NCI-H226 (cell line): ENCODE measurements around the gene BMPR1B.
"Not testable (repeated sequence)": the region's sequence is repeated elsewhere in the genome, so short reads cannot be mapped to it uniquely, and the experiment has no call there.

ENCODE experiments used
- DNase-seq: peaks from one replicate; pipeline ENCODE4 v3.0.0-alpha.2; 2015

The BMPR1B gene

DNA sequence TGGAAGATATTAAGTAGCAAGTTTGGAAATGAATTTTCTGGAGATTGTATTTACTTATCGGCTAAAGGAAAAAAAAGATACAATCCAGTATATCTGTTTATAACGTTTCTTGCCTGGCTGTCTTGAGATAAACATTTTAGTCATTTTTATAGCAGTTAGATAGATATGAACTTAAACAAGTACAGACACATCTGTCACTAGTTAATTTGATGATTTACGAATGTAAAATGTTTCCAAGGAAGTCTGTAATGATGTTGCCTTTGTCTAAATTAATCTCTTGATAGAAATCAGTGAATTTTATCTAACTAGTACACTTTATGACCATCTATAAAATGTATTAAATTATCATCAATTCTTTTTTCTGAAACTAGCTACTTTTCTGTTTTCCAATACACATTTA is 5.7 kb downstream of the BMPR1B start:
- DNase-seq: no peak

DNA sequence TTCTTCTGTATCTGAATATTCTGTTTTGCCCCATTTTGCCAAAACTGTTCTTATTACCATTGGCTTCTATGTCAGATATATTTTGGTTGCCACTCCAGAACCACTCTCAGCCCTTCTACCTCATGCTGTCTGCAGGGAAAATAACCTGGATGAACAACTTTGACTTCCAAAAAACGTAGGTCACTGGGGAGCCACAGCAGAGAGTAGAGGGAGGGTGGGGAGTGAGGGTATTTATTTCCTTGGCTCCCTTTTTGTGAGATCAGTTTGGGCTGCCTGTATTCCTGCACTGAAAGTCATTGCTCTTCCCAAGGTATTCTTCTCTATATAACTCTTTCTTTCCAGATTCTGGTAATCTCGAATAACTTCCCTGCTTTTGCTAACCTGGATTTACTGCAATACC is 6.3 kb downstream of the BMPR1B start:
- no peak for DNase-seq

DNA sequence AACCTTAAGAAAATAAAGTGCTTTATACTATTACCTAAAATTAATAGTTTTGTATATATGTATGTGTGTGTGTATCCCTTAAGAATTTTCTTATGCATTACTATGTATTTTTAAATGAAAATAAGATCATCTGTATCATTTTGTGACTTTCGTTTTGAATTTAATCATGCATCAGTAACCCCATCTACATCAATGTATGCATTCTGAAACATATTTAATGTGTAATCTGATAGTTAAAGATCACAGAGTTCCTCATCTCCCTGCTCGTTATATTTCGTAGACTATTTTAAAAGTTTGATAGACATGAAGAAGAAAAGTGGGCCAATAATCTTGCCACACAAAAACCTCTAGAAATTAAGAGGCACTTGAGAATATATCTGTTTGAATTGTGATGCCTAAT is 7.4 kb downstream of the BMPR1B start:
- no peak for DNase-seq

DNA sequence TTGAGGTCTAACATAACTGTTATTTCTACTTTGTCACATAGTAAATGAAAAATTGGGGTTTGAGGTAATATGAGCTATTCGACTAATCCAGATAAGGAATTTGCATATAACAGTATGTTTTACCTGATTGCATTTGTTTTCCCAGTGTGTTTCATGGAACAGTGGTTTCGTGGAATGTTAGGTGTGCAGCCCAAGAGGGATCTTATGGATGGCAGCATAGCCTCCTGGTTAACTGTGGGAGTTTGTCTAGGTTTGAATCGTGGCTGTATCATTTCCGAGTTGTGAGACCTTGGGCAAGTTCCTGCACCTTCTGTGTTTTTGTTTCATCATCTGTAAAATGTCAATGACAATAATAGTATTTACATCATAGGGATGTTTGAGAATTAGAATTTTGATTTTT is 7.9 kb downstream of the BMPR1B start:
- no peak for DNase-seq

DNA sequence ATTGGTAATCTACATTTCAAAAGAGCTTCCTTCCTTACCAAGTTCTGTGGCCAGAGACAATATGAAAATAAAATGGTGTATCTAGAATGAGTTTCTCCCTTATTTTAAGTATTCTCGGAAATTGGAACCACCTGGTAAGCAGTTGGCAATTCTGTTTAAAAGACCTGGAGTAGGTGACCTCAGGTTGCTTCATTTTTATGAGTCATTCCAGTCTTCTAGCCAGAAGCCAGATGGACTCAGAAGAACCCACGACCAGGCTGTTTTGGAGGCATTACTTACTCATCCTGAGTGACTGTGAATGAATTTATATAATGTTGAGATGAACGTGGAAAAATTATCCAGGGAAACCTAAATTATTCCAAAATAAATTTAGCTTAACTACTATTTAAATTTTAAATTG is 9.1 kb downstream of the BMPR1B start:
- DNase-seq: peak; percentile 36

DNA sequence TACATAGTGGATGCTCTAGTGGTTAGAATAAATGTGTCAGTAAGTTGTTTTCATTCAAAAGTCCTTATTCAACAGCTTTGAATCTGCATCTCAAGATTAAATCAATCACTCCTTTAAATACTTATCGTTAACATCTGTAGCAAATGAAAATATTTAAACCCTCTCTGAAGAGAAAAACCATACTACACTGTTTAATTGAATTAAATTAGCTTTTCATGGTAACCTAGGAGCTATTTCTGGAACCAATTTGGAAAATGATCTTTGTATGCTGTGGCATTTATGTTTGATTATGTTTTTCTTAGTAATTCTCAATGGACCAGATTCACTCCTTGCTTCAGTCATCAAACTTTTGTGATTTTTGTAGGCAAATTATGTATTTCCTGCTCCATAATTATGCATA is 9.7 kb downstream of the BMPR1B start:
- no peak for DNase-seq

DNA sequence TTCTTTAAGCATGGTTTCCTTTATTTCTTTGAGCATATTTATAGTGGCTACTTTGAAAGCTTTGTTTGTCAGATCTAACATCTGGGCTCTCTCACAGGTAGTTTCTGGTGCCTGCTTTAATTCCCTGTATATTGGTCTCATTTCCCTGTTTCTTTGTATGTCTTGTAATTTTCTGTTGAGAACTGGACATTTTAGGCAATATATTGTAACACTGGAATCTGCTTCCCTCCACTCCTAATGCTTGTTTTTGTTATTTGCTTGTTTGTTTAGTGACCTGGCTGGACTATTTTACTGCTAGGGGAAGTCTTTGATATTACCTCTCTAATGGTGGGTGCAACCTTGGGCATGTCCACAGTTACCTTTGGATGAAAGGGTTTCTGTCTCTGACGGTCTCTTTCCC is 25.0 kb downstream of the BMPR1B start:
- no peak for DNase-seq

DNA sequence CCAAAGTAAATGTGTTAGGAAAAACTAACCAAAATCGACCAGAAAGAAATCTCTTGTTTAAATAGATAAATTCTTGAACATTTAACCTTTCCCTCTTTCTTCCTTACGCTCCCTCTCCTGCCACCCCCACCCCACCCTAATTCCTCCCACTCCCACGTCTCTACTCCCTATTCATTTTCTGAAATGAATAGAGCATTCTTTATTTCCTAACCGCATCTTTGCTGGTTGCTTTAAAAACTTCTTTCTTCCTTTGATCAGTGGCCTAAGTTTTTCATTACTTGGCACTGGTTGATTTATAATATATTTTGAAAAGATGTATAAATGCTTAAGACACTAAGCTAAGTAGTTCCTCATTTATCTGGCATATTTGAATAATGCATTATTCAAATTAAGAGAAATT is 33.9 kb downstream of the BMPR1B start:
- no peak for DNase-seq

DNA sequence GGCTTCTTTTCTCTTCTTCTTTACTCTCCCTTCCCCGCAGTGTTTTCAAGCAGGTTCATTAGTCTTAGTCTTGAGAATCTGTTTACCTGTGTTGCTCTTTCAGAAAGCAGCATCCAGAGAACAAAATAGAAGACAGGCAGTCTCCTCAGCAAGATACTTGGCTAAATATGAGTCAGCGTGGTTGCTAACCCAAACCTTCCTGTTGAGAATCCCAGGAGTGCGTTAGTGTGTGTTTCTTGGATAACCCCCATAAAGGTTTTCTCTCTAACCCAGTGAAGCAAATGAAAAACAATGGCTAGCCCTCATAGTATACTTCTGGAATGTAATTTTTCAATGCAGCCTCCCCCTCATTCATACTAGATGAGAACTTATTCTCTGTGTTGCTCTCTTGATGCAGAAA is 41.1 kb downstream of the BMPR1B start:
- DNase-seq: no peak

DNA sequence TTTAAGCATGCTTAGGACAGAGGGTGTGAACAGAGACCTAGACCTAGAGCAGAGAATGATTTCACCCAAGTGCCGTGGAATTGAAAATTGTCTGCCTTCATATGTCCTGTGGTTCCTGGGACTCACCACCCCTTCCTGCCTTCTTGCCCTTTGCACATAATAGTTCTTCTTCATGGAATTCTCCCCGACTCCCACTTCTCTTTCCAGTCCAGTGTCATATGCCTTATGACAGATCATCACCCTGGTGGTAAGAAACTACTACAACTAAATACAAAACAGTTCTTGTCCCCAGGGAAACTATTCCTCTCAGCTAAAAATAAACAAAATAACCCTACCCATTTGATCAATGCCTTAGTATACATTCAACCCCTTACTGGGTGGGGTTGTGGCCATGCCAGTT is 43.3 kb downstream of the BMPR1B start:
- no peak for DNase-seq

DNA sequence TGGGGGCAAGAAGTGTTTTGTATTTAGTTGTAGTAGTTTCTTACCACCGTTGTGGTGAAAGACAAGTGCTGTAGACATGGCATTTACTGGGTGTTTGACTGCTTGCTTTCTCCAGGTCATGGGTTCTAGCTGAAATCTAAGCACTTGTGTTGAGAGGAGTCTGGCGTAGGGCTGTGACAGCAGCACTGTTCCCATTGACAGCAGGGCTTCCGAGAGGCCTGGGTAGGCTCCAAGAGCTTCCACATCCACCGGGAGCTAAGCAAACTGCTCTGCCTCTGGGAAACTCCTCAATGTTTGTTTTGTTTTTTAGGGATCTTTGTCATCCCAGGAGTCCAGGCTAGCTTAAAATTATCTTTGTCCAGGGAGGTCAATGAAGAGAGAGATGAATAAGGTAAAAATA is 44.3 kb downstream of the BMPR1B start:
- DNase-seq: no peak

DNA sequence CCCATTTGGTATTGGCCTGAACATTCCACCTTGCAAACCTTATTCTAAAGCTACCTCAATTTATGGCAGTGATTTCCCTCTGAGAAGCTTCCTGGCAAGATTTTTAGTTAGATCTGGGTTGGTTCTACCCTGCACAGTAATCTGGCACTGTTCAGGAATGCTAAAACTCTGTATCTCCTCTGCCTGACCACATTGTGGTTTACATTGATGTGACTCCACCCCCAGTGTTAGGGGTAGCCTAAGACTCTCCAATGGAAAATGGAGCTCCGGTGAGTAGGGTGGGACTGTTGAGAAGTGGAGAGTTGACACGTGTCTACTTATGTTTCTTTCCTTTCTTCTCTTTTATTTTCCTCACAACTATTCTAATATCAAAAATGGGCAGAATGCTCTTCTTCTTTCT is 45.4 kb downstream of the BMPR1B start:
- peak; percentile 50 for DNase-seq

DNA sequence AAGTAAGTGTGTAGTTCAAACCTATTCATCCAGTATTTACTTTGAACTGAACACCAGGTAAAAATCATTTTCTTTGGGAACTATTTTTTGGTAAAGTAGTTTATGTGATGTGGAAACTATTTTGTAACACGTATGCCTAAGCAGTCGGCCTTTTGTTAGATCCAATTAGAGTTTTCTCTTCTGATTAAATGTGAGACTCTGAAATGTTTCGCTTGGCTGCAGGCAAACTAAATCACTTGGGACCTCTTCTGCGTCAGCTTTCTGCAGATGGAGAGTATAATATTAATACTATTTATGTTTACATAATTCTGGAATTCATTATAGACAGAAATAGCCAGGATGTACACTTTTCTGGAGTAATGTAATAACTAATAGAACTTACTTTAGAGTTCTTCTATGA is 46.9 kb downstream of the BMPR1B start:
- DNase-seq: no peak

DNA sequence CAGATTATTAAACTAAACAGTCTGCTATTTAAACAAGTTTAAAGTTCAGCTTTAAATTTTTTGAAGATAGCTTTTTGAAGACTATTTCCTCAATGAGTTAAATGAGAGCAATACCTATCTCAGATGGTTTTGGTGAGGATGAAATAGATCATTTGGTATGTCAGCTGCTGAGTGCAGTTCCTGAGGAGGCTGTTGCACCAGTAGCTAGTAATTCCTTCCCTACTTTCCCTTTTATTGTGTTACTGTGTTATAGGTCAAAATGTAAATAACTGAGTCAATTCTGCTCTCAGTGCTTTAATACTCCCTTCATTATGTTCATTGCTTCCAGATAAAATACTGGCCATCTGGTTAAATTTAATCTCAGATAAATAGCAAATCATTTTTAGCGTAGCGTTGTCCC is 48.6 kb downstream of the BMPR1B start:
- no peak for DNase-seq

DNA sequence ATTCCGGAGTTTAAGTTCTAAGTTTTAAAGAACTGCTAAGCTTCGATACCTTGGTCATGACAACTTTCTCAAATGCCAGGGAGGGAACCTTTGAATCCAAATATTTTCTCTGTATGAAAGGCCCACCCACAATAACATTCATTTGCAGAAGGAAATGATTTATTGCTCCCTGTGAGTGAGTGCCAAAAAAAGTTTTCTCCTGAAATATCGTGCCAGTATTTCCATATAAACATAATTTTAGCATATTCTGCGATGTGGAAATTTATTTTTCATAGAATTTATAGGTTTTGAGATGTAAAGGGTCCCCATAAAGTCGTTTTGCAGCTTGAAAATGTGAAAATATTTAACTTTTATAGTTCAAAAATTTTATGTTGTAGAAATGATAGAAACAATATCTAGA is 53.9 kb downstream of the BMPR1B start:
- no peak for DNase-seq

DNA sequence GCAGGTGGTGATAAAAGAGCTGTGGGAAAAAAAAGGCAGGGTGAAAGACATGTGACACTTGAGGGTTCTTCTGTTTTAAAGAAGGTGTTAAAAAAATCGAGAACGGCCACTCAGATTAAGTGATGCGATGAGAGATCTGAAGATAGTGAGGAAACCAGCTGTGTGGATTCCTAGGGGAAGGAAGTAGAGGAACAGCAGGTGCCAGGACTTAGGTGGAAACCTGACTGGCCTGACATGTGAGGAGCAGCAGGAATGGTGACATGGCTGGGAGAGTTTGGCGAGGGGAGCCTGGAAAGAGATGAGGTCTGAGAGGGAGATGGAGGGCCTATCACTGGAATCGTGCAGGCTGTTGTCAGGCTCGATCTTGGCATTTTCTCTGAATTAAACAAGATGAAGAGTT is 55.5 kb downstream of the BMPR1B start:
- no peak for DNase-seq

DNA sequence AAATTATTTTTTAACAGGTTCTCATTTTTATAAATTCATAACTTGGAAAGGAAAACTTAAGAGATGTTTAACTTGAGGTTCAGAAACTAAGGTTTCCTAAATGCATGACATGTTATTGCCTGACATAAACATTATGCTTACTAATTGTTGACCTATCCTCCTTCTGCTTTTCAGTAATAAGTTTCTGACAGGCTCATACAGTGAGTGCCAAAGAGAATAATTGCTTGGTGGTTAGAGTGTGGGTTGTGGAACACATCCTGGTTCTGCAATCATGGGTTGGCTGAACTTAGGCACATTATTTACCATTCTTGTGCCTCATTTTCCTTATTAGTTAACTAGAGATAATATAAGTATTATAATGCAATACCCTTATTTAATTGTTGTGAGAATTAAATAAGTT is 56.5 kb downstream of the BMPR1B start:
- no peak for DNase-seq

DNA sequence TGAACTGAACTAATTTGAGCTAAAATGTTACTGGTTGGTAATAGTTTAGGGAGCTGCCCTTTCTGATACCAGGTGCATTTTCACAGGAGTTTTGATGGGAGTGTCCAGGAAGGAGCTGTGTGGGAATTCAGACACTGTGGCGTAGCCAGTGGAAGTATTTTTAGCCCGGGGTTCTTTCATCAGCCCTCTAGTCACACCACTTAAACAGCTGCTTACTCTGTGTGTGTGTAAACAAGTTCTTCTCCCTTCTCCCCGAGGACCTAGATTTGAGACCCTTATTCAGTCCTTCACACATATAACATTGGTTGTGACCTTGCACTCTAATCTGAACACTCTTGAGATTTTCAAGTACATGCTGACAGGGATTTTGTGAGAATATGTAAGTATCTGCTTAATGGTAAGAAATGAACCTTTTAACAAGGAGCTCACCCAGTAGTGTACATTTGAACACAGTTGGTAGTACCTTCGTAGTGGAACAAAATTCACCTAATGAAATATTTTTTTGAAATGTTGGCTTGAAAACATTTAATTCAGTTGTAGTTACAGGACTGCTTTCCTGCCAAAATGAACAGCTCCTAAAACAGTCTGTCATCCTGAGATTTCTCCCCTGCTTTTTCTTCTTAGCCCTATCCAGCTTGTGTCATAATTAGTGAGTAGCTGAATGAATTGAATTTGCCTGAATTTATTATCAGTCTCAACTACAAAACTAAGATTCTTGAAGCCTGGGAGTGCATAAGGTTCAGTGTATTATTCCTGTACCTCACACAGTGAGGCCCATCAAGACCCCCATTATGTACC is 61.8 kb downstream of the BMPR1B start:
- no peak for DNase-seq

DNA sequence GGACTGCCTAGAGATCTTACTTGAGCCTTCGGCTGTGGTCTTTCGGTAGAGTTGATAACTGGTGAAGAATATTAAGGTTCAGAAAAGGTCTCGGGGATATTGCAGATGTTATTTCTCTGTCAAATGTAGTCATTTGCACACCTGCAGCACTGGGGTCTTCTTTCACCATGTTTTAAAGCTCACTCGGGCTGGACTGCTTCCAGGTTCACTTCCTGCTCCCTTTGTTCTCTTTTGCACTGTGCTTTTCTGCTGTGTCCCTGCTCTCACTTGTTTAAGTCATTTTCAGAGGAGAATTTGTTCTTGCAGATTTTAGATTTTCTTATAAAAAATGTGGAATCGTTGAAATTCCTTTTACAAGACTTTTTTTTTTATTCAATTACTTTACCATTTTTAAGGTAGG is 68.5 kb downstream of the BMPR1B start:
- no peak for DNase-seq

DNA sequence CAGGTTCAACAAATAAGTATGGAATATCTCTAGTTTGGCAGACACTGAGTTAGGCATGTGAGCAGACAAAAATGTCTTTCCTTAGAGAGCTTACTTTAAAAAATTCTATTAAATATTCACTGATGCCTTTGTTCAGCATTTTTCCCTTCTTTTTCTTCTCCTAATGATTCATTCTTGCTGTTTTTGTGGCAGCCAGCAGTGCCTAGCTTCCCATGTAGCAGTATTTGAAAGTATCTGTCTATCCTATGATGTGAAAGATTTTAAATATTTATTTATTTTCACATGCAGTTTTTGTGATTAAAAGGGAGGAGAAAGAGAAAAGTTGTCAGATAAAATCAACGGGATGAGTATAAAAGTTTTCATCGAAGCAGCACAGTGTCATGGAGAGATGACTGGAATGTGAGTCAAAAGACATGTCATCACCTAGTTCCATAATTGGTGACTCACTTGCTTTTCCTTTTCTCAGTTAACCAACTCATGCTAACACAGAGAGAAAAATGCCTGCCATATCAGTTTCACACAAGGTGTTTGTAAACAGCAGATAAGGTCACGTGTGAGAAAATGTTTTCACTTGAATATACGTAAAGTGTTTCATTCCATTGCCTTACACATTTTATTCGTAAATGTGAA is 69.8 kb downstream of the BMPR1B start:
- DNase-seq: peak; percentile 80

DNA sequence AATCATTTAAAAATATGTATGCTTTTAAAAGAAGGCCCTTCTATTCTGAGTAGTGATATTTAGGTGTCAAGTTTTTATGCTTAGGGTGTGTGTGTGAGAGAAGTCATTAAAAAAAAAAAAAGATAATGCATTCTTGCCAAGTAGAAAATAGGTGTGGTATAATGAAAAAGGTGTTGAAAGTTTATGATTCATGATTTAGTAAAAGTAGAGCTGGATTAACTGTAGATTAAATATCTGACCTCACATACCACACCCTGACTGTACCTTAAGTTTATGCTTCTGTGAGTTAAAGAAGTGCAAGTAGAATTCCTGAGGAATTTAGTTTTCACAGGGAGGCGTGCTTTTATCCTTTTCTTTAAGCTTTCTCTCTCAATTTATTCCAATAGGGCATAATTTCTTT is 71.1 kb downstream of the BMPR1B start:
- peak; percentile 17 for DNase-seq

DNA sequence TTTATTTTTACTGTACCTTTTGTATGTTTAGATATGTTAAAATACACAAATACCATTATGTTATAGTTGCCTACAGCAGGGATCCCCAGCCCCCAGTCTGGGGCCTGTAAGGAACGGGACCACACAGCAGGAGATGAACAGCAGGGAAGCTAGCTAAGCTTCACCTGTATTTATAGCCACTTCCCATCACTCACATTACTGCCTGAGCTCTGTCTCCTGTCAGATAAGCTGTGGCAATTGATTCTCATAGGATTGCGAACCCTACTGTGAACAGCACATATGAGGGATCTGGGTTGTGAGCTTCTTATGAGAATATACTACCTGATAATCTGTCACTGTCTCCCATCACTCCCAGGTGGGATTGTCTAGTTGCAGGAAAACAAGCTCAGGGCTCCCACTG is 73.9 kb downstream of the BMPR1B start:
- DNase-seq: no peak

DNA sequence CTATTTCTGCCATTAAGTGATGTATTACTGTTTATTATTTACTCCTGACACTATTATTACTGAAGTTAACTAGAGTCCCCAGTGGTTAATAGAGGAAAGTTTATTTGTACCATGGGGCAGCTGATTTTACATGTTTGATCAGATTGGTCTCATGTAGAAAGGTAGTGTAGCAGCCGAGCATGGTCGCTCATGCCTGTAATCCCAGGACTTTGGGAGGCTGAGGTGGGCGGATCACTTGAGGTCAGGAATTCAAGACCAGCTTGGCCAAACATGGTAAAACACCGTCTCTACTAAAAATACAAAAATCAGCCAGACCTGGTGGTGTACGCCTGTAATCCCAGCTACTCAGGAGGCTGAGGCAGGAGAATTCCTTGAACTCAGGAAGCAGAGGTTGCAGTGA is 74.6 kb downstream of the BMPR1B start:
- not testable (repeated sequence) for DNase-seq

DNA sequence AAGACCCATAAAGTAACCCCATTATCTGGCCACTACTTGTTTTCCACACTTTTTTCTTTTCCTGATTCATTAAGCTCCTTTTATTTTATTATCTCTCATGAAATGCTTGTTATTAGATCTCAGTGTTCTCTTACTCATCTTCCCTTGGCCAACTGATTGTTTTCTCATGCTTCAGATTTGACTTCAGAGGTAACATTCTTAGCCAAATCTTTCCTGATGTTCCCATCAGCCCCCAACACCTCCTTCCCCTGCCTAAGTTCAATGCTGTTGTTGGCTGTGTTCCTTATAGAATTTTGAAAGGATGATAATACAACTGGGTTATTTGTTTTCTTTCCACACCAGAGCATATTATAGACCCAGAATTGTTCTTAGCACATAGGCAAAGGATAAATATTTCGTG is 75.6 kb downstream of the BMPR1B start:
- DNase-seq: no peak

DNA sequence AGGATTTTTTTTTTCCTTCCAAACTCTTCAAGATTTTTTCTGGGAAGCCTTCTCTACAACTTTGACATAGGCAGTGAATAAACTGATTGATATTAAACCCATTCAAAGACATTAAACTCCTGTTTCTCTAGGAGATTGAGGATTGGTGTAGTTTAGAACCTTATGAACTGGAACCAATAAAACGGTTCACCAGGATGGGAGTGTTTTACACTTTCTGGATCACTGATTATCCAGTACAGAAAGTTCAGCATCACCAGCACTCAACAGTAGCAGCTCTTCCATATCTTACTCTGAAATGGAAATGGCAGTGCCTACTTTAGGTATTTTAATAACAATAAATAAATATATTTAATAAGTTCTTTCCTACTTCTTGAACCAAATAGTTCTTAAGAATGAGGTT is 76.7 kb downstream of the BMPR1B start:
- no peak for DNase-seq
